ENCODE results near the gene MRPS14.

DNA sequence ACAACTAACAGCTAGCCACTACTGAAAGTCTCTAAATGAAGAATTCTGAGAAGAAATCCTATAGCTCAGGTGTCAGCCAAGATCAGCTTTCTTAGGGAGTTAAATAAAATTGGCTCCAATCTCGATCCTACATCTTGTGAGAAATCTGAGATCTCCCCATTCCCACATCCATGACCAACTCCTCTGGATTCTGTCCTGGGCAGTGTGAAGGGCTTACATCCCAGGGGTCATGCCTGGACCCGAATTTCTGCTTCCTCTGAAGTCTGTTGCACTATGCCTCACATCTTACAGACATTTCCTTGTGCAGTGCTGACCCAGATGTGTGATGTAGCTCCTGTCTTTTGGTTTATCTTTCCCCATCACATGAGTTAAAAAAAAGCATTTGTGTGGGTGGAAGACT, 39.6 kb upstream of the MRPS14 start:
- TF ChIP-seq NFRKB (IDR thresholded peaks at IDR 0.05) (no peak), BHLHE40 (IDR thresholded peaks at IDR 0.05; ENCODE audit: borderline replicate concordance) (no peak), ELF4 (IDR thresholded peaks at IDR 0.05) (no peak), SP1 (IDR thresholded peaks at IDR 0.05) (no peak), ZNF384 (IDR thresholded peaks at IDR 0.05) (no peak), TARDBP (IDR thresholded peaks at IDR 0.05) (no peak), SUZ12 (IDR thresholded peaks at IDR 0.05) (no peak), FOXM1 (IDR thresholded peaks at IDR 0.05; ENCODE audit: borderline replicate concordance) (no peak), FOXA1 (IDR thresholded peaks at IDR 0.05) (no peak), ARNT (IDR thresholded peaks at IDR 0.05) (no peak), HDGF (IDR thresholded peaks at IDR 0.05; ENCODE audit: borderline replicate concordance) (no peak), FOXK2 (IDR thresholded peaks at IDR 0.05) (no peak), LEF1 (IDR thresholded peaks at IDR 0.05; ENCODE audit: borderline replicate concordance) (no peak)
- TF ChIP-seq, protein P1, sequence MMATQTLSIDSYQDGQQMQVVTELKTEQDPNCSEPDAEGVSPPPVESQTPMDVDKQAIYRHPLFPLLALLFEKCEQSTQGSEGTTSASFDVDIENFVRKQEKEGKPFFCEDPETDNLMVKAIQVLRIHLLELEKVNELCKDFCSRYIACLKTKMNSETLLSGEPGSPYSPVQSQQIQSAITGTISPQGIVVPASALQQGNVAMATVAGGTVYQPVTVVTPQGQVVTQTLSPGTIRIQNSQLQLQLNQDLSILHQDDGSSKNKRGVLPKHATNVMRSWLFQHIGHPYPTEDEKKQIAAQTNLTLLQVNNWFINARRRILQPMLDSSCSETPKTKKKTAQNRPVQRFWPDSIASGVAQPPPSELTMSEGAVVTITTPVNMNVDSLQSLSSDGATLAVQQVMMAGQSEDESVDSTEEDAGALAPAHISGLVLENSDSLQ (IDR thresholded peaks at IDR 0.05): no peak

All from HEK293T (cell line).